GM19023 (cell line): ENCODE data around the gene LCA5.
"Not testable (repeated sequence)": the region's sequence is repeated elsewhere in the genome, so short reads cannot be mapped to it uniquely, and the experiment has no call there.

ENCODE experiments used
- ATAC-seq: cut with Tn5 transposase; IDR thresholded peaks from one replicate; pipeline ENCODE4 v1.9.1; 2021; ENCODE audit warnings: mild to moderate bottlenecking, moderate library complexity; ENCODE audit not compliant: unreplicated experiment

LCA5 gene

GRCh38 chr6:79538106-79538971, 1.1 kb upstream of the LCA5 start:
- ATAC-seq: no peak

- no peak for ATAC-seq
Measured at GRCh38 chr6:79536585-79536953, 661 bp downstream of the LCA5 start.

- not testable (repeated sequence) for ATAC-seq
Measured at GRCh38 chr6:79529567-79529966, 7.7 kb downstream of the LCA5 start.

GRCh38 chr6:79526897-79527296, 10.3 kb downstream of the LCA5 start:
- ATAC-seq: no peak

GRCh38 chr6:79525272-79526100, 11.7 kb downstream of the LCA5 start:
- ATAC-seq: no peak

- ATAC-seq: no peak
Measured at GRCh38 chr6:79524065-79524464, 13.2 kb downstream of the LCA5 start.

- ATAC-seq: no peak
Measured at GRCh38 chr6:79522609-79523008, 14.6 kb downstream of the LCA5 start.

- ATAC-seq: no peak
Measured at GRCh38 chr6:79520534-79520933, 16.7 kb downstream of the LCA5 start.

GRCh38 chr6:79518842-79519241, 18.4 kb downstream of the LCA5 start:
- ATAC-seq: no peak

- ATAC-seq: no peak
Measured at GRCh38 chr6:79515436-79515835, 21.8 kb downstream of the LCA5 start.

- no peak for ATAC-seq
Measured at GRCh38 chr6:79513111-79513510, 24.1 kb downstream of the LCA5 start.

GRCh38 chr6:79512014-79512413, 25.2 kb downstream of the LCA5 start:
- no peak for ATAC-seq

- no peak for ATAC-seq
Measured at GRCh38 chr6:79510707-79511106, 26.5 kb downstream of the LCA5 start.

- ATAC-seq: no peak
Measured at GRCh38 chr6:79506251-79506650, 31.0 kb downstream of the LCA5 start.

GRCh38 chr6:79504372-79504771, 32.9 kb downstream of the LCA5 start:
- no peak for ATAC-seq

- ATAC-seq: no peak
Measured at GRCh38 chr6:79498842-79499241, 38.4 kb downstream of the LCA5 start.

GRCh38 chr6:79495246-79495645, 42.0 kb downstream of the LCA5 start:
- ATAC-seq: no peak

GRCh38 chr6:79494841-79495240, 42.4 kb downstream of the LCA5 start:
- ATAC-seq: no peak

- no peak for ATAC-seq
Measured at GRCh38 chr6:79470728-79471127, 66.5 kb downstream of the LCA5 start.

- ATAC-seq: no peak
Measured at GRCh38 chr6:79469376-79470246, 67.6 kb downstream of the LCA5 start.

GRCh38 chr6:79468587-79468986, 68.6 kb downstream of the LCA5 start:
- no peak for ATAC-seq
